Left lobe of liver (tissue), 2 donors: Measurements from ENCODE around the gene SHISAL2A. TPM values are rescaled to one million over a fixed set of nuclear protein-coding genes. Genes with fewer than 3 reads are reported as not detected.
A peak's percentile ranks its signal among the peaks of the same experiment; 100 is the strongest.

Source experiments
- ATAC-seq: fragments of 200-7000 bp; cut with Tn5 transposase; one replicate; pipeline ENCODE4 v1.9.1; 2020; ENCODE audit warnings: mild to moderate bottlenecking, moderate library complexity
- DNase-seq: peaks from one replicate; pipeline ENCODE4 v3.0.0-alpha.2; 2020; ENCODE audit warnings: low spot score
- total RNA-seq: library from RNA; stranded (reverse); gene quantifications from one replicate; pipeline ENCODE4 v1.2.1, GENCODE V29; 2021
- donor health status: DM: no; HTN: no; CAD: no; lungs with moderate emphysema.
- donor health status: DM: no; HTN: yes; CAD: no.

The SHISAL2A gene
- total RNA-seq, 1 donor from 2014 or later = 0.23 TPM

DNA sequence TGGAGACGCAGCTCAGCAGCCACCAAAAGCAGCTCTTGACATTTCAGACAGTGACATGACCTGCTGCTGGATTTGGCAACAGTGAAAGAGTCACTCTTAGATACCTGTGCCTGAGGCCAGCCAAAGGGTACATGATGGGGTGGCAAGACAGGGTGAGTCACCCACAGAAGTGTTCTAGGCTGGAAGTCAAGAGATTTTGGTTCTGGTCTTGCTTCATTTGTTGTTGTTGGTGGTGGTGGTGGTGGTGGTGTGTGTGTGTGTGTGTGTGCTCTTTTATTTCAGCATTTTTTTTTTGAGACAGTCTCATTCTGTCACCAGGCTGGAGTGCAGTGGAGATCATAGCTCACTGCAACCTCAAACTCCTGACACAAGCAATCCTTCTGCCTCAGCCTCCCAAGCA is 25.8 kb downstream of the SHISAL2A start:
- ATAC-seq = no peak

DNA sequence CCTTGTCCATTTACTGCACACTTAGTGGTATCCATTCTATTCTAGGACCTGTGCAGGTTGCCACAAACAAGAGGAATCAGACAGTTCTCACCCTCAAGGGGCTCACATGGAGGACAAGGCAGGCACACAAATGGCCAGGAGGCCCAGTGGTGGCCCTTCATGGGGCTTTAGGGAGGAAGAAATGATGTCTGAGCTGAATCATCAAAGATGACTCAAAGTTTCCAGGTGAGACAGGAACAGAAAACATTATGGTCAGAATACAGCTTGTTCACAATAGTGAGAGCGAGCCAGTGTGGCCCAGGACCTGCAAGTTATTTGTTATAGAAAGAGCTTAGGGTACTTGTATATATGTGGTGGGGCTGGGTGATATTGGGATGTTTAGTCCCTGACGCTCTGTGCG is 26.4 kb downstream of the SHISAL2A start:
- no peak for ATAC-seq
- no peak for DNase-seq

More for the DNA sequence above, 25.8 kb downstream of the SHISAL2A start:
- DNase-seq = no peak

DNA sequence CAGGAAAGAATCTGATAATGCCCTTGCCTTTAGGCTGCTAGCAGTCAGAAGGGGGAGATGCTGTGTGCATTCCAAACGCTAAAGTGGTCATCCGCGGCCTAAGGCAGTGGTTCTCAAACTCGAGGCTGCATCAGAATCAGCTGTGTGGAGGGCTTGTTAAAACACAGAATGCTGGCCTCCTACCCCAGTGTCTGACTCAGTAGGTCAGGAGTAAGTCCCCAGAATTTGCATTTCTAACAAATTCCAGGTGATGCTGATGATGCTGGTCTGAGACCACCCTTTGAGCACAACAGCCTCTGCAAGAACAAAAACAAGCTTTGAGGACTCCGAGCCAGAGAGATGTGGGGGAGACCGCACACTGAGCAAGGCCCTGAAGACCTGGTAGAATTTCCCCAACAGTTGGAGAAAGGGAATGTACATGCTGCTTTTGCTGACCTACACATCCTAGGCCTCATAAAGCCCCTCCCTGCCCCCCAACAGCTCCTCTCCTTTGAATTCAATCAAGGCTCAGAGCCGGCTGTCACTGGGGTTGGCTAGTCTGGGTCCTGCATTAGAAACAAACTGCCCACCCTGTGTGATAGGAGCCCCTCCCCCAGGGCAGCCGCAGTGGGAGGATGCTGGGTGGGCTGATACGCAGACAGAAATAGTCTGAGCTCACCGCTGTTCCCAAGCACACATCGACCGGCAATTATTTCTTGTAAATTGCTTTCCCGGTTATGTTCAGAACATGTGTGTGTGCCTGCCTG is 27.1 kb downstream of the SHISAL2A start:
- ATAC-seq = no peak
- no peak for DNase-seq

DNA sequence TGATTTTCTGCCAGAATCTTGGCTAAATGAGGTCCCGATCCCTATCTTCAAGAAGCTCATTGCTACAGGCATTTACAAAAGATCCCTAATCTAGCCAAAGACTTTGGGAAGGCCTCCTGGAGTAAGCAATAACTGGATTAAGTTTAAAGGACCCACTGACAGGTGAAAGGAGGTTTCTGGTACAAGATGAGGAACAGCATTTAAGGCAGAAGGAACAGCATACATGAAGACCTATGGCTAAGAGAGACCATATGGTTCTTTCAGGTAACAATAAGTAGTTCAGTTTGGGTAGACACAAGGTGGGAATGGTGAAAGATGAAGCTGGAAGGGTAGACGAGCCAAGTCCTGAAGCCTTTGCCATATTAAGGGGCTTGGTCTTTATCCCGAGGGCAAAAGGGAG is 27.8 kb downstream of the SHISAL2A start:
- DNase-seq (no peak), ATAC-seq (no peak)

DNA sequence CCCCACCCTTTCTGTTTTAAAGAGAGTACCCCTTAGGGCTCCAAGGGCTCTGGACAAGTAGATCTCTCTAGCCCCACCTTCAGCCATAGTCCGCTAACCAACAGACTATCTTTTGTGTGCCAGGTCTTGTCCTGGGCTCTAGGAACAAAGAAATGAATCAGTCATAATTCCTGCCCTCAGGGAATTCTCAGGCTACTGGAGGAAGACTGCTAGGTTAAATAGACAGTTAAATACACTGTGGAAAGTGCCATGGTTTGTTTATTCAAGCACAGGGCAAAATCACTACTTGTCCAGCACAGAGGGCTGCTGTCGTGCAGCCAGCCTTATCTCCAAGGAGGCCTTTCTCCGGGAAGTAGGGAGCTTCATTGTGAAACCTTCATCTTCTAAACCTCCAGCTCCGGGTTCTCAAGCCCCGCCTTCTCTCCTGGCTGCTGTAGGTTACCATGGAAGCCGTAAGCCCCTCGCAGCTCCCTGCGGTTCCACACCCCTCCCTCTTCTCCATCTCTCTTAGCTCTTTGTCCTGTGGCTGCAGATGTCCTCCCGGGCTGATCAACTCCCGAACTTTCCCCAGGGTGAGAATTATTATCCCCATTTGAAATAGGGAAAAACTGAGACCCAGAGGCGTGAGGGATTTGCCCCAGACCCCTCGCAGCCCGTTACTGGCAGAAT is 29.8 kb downstream of the SHISAL2A start:
- ATAC-seq = peak; percentile 83
- DNase-seq = no peak

DNA sequence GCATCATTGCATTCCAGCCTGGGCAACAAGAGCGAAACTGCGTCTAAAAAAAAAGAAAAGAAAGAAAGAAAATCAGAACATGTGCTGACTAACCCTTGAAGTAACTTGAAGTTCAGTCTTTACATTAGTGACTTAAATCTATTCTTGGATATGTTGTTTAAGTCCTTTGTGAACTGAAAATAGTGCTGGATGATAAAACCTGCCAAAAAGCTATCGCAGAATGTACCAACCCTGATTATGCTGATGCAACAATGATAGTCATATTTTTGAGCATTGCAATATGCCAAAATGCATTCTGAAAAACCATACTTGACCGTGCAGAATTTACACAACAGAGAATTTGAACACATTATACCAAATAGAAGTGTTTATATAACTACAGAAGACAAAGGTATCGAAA is 30.7 kb downstream of the SHISAL2A start:
- DNase-seq (no peak), ATAC-seq (no peak)

DNA sequence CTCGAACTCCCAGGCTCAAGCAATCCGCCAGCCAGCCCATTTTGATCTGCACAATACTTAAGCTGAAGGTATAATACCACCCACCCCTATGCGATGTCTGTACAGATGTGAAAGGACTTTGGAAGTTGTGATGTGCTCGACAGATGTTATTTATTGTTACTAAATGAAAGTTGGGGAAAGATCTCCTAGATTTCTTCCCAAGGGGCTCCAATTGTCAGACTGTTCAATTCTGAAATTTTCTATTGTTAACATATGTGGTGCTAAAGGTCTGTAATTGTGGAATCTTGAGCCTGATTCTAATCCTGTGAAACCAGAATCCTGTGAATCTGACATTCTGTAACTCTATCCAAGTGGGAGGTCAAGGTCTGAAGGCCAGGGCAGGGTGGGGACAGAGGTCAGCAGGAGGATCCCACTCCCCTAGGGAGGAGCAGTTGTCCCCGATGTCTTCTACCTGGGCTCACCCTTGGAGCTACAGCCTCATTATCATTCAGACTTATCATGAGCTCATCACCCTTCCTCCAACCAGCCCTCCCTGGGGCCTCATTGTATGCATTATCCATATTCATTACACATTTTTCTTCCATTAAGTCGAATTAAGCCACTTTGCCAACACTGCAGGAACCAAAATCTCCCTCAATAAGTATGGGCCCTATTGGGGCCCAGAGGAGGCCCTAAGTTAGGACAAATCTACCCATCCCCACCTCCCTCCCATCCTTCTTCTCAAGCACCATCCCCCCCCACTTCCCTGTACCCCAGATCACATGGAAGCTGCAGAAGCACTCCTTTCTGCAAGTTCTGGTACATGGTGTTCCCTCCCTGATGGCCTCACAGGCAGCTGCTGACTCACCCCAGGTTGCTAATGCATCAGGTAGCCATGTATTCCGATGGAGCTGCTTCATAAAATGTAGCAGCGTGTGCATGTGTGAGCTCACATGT is 32.3 kb downstream of the SHISAL2A start:
- ATAC-seq (peak; percentile 32), DNase-seq (no peak)

DNA sequence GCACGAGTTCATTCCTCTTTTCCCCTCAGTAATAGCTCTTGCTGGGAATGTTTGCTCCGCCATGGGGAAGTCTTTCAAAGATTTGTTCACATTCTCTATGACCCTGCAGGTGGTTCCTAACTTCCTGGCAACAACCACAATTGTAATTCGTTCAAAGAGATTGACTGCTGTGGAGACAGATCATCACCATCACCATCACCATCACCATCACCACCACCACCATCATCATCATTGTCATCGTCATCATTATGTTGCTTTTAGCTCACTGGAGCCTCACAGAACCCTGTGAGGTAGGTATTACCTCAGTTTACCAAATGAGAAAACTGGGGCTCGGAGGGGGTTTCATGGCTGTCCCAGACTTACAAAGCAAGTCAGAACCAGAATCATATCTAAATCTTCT is 34.3 kb downstream of the SHISAL2A start:
- no peak for ATAC-seq
- DNase-seq = no peak

DNA sequence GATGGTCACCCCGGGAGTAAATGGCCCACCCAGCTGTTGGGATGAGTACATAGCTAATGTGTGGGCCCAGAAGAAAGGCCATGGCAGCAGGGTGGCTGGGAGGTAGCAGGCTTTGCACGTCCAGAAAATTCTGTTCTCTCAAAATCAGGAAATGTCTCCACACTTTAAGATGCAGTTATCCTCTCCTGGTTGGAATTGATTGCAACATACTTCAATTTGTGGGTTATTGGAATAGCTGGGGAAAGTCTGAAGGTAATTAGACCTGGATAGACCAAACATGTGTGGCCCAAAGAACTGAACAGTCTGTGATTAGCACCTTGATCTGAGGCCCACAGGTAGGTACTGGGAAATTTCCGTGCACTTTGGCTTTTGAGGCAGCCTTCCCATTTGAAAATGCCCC is 35.0 kb downstream of the SHISAL2A start:
- ATAC-seq (no peak), DNase-seq (no peak)

DNA sequence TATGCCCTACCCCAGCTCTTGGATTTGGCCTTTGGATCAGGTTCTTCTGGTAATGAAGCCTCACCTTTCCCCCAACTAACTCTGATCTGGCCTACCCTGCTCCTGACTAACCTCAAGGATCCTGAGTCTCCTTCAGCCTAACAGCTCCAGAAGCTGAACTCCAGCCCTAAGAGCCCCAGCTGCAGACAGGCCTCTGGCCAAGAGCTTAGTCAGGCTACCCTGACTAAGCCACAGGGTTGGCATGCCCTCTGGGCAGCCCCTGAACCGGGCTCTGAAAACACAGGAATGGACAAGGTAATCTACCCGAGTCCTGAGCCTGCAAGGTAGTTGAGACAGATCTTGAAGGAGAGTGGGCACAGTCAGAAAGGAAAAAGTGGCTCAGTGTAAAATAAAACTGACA is 35.7 kb downstream of the SHISAL2A start:
- ATAC-seq = no peak
- DNase-seq = no peak

DNA sequence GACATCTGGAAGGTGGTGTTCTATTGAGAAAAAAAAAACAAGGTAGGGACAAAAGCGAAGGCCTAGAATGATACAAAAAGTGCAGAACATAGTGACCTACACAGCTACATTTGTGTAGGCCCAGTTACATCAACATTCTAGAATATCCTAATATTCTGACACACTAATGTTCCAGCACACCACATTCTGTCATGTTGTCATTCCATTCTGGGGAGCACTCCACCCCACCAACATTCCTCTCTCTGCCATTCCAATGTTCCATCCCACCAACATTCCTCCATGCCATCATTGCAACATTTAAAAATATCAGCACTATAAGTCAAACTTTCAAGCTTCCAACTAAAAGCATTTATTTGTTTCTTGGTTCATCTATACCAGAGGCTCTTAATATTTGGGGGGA is 36.7 kb downstream of the SHISAL2A start:
- DNase-seq (no peak), ATAC-seq (no peak)

DNA sequence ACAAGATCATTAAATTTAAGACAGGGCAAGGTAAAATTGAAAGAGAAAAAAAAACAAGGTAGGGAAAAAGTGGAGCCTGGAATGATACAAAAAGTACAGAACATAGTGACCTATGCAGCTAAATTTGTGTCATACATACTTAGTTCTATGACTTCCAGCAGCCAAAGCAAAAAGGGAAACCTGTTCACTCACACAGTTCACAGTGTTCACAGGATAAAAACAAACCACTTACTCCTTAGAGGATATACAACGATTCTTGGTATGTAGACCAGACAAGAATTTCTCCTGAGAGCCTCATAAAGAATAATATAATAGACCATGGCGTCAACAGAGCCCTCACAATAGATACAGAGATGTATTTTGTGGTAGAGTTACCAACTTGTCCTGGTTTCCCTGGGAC is 37.6 kb downstream of the SHISAL2A start:
- ATAC-seq (no peak), DNase-seq (no peak)

DNA sequence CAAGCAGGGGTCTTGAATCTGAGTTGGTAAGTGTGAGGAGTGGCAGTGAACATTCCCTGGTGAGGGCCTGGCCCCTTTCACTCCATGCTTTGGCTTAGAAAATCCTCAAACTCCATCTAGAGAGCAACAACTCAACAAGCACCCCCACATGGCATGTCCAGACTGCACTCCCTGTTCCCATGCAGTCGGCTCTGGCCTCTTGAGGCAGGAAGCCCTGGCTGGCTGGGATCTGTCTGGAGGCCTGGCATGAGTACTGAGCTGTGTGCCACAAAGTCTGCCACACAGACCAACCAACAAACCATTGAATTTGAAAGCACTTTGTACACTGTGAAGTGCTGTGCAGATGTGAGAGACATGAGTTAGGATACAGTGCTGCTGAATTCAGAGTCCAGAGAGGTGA is 40.0 kb downstream of the SHISAL2A start:
- DNase-seq (no peak), ATAC-seq (no peak)

DNA sequence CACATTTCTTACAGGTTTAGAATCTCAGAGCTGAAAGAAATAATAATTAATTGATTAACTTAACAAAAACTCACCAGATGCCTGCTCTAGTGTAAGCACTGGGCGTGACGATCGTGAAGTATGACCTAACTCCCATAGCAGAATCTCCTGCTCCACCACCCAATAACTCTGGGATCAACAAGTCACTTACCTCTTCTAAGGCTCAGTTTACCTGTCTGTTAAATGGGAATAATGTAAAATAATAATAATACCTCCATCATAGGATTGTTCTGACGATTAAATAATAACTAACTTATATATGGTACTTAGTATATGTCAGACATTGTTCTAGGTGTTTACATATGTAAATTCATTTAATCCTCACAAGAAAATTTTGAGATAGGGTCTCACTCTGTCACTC is 40.5 kb downstream of the SHISAL2A start:
- no peak for DNase-seq
- ATAC-seq = no peak

DNA sequence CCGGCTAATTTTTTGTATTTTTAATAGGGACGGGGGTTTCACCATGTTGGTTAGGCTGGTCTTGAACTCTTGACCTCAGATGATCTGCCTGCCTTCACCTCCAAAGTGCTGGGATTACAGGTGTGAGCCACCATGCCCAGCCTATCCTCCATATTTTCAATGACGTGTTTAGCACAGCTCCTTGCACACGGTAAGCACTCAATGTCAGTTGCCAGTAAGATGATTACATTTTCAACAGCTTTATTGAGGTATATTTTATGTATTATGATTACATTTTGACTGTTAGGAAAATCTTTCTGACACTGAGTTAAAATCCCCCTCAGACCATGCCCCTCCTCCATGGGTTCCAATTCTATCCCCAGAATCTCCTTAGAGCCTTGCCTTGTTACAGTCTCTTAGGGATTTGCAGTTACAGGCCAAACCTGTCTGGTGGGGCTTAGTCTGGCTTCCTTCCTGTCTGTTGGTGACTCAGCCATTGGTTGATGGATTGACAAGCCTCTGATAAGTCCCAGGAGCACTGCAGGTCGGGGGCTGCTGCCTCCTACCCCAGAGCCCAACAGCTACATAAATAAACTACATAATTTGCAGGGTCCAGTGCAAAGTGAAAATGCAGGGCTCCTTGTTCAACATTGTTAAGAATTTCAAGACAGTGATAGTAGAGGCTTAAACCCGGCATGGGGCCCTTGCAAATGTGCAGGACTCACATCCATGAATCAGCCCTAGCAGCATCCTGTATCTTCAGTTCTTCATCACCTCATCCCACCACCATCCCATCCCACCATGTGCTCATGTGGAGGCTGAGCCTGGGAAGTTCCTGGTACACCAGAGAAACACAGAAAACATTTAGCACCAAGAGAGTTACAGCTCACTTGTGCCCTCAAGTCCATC is 41.8 kb downstream of the SHISAL2A start:
- ATAC-seq (no peak), DNase-seq (no peak)

DNA sequence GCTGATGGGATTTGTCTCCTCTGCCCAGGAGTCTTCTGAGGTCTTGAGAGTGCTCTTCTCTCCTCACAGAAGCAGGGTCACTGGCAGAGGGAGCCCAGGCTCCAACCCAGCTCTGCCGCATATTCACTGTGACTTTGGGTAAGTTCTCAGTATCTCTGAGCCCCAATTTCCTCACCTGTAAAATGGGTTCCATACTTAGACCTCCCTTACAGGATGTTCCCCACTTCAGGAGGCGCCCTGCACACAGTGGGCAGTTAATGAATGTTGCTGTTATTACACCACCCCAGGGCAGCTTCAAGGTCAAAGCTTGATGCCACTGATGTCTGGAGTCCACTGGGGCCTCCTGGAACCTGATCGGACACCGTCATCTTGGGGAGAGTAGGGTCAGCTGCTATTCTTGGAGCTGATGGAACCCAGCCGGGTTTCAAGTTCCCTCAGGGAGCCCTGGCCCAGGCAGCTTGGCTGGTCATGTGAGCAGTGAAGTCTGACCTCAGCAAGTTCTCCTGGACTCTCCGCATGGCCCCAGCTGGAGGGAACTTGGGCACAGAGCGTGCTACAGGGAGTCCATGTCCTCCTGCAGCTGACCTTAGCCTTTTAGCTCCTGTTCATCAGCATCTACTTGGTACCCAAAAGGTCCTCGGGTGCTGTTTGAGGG is 43.4 kb downstream of the SHISAL2A start:
- DNase-seq = peak; percentile 55
- peak; percentile 63 for ATAC-seq

DNA sequence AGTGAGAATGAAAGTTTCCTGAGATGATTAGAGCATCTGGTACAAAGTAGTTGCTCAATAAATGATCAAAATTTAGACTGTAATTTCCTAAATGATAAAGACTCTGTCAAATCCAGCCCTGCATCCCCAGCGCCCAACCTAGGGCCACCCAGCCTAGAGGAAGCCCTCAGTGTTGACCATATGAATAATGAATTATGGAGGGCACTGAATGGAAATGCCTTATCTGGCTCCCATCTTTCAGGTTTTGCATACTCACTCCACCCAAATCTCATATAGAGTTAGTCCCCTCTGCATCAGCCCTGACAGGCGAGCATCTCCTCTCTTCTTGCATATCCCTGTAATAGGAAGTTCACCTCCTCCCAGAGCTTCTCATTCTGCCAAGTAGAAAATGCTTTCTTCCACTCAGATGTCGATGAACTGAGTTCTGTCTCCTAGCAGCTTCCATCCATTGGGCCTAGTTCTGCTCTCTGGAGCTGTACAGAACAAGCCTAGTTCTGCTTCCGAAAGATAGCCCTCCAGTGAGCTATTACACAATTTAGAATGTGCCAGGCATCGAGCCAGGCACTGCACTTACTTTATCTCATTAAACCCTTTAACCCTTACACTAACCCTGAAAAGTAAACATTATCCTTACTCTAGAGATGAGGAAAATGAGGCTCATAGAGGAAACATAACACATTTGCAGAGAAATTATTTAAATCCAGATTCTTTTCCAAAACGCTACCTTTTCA is 44.3 kb downstream of the SHISAL2A start:
- peak; percentile 85 for DNase-seq
- peak; percentile 91 for ATAC-seq

DNA sequence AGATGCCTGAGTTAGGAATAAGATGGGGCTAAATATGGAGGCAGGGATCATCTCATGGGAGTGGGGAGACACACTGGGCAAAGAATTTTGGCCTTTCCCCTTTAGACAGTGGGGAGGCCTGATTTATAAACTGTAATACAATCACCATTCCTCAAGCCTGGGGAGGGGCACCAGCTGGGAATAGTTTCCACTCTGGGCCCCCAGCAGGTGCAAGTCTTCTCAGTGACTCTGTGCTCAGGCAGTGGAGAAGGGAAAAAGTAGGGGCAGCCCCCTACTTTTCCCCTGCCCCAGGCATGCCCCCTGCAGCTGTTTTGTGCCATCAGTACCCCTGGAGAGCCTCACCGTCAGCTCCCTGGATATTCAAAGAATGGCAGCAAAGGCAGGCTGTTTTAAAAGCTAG is 46.1 kb downstream of the SHISAL2A start:
- no peak for ATAC-seq
- DNase-seq = no peak

DNA sequence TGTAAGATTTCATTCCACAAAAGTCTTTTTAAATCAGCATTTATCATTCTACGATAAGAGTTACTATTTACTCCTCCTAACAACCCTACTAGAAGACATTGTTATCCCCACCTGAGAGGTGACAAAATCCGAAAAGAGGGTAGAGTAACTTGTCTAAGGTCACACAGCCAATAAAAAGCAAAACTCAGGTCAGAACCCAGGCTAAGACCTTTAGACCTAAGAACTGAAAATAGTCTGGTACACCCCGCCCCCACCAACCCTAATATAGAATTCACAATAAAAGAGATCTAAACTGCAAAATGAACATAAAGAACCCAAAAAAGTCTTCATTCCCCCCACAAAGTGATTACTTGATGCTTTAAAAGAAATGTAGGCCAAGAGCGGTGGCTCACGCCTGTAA is 46.5 kb downstream of the SHISAL2A start:
- DNase-seq = no peak
- ATAC-seq = peak; percentile 57
